CD4-positive, alpha-beta T cell treated with Interleukin-21 for 1 hour (primary cell): Measurements from ENCODE around the gene ACSL6.
A peak's percentile ranks its signal among the peaks of the same experiment; 100 is the strongest.

ENCODE experiments used
- DNase-seq: peaks from one replicate; pipeline ENCODE4 v3.0.0-alpha.2; 2020

ACSL6 gene

DNA sequence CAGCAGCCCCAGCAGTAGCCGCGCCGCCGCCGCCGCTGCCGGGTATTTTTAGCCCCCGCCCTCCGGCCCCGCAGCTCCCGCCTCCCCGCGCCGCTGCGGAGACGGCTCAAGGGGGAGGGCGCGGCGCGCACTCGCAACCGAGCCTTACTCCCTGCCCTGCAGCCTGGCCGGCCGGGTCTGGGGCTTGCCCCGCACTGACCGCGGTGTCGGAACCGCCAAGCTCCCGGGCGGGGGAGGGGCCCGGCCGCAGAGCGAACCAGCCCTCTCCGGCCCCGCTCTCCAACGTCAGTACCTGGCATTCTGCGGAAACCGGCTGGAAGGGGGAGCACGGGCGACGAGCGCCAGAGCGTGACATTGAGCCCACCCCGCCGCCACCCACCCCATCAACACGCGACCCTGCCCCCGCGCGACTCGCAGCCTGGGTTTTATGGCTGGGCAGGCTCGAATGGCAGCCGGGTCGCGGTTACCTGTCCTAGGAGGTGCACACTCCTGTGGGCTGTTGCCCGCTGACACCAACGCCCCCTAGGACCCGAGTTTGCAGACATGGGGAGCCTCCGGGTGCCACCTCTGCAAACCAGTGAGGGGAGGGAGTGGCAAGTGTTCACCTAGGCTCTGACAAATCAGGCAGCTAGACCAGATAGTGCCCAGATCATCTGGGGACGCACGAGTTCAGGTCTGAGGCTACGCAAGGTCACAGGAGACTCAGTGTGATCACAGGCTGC lies at the start of gene ACSL6:
Gene ACSL6, minus strand, starts transcription at position 37 of the 722 bp plus-strand sequence. CDS start 105 bp downstream, outside the sequence.
- peak; percentile 53 for DNase-seq

DNA sequence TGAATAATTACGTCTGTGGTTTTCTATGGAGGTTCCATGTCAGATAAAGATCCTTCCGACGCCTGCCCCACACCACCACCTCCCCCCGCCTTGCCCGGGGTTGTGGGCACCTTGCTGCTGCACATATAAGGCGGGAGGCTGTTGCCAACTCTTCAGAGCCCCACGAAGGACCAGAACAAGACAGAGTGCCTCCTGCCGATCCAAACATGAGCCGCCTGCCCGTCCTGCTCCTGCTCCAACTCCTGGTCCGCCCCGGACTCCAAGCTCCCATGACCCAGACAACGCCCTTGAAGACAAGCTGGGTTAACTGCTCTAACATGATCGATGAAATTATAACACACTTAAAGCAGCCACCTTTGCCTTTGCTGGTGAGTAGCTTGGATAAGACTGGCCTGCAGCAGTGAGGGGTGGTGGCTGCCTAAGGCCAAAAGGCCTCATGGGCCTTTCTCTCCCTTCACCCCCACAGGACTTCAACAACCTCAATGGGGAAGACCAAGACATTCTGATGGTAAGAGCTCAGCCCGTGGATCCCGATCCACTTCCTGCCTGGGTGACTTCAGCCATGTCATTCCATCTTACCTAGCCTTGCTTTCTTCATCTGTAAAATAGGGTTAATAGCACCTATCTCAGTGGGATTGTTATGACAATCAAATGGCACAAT lies 49.2 kb upstream of the ACSL6 start, which contains the start of gene IL3:
Gene IL3, plus strand, starts transcription at position 155 of the 661 bp plus-strand sequence. Its CDS starts 52 bp downstream, at position 207.
- DNase-seq = no peak

DNA sequence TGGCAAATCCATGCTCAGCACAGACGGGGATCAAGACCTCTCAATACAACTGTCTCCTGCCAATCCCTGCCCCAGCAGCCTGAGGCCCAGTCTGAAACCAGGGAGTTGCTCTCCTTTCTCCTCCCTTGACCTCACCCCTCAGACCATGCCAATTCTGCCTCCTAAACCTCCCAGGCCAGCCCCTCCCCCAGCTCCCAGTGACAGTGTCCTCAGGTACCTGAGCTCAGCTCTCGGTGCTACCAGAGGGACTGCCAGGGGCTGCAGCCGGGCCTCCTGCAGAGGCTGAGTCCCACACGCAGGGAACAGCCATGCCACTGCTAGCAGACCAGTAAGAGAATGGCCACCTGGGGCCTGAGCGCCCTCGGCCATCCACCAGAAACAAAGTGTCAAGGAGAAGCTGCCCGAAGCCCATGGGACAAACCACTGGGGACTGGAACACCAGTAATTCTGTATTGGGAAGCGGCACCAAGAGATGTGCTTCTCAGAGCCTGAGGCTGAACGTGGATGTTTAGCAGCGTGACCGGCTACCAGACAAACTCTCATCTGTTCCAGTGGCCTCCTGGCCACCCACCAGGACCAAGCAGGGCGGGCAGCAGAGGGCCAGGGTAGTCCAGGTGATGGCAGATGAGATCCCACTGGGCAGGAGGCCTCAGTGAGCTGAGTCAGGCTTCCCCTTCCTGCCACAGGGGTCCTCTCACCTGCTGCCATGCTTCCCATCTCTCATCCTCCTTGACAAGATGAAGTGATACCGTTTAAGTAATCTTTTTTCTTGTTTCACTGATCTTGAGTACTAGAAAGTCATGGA lies 48.4 kb upstream of the ACSL6 start:
- no peak for DNase-seq

DNA sequence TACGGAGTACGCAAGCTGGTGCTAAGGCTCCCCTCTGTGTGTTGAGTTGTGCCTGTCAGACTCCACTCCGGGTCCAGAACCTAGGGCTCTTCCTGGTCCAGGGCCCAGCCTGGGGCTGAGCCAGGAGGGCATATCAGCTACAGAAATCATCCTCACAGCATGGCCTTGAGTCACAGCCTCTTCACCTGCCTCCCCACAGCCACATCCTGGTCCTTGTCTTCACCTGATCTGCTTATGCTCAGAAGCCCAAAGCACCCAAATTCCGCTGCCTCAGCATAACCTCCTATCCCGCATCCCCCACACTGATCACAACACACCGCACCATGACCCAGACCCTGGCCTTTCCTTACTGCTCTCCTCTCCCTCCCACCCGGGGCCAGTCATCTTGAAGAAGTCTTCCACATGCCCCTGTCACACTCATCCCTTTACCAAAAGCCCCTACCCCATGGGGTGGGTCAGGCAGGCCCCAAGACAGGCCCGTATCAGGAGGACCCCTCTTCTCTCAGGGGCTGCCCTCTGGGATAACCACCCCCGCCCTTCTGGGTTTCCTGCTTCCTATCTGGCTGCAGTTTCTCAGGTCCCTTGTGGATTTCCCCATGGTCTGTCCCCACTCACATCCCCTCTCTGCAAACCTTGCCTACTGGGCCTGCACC lies 47.7 kb upstream of the ACSL6 start:
- peak; percentile 48 for DNase-seq

GRCh38 chr5:132058646-132059042 lies 47.2 kb upstream of the ACSL6 start:
- DNase-seq = no peak

DNA sequence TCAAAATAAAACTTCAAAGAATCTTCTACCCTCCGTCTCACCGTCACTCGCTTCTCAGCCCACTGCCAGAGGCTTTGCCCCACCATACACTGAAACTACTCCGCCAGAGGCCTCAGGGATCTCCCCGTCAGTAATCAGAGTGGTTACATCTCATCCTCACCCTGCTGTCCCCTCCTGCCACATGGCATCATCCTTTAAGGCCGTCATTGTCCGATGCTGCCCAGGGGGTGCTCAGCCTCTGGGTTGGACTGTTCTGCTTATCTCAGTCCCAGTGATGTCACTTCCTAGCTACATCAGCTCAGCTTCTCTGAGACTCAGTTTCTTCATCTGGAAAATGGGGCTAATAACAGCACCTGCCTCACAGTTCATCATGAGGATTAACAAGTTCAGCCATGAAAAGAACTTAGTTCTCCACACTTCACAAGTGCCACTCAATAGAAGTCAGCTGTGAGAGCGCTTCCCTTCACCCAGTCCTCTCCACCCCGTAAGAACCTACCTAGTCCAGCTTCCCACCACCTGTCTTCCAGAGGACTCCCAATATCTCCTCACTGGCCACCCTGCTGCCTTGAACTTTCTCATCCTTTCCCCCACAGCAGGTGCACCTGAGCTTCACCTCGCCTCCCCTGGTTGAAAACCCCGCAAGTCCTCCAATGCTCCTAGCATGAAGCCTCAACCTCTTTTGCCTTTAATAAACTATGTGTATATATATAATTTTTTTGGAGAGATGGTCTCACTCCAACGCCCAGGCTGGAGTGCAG lies 46.2 kb upstream of the ACSL6 start:
- DNase-seq = no peak

- DNase-seq = no peak
Measured at GRCh38 chr5:132056610-132057497, 45.4 kb upstream of the ACSL6 start.

GRCh38 chr5:132055808-132056609 lies 44.6 kb upstream of the ACSL6 start:
- peak; percentile 72 for DNase-seq

GRCh38 chr5:132055441-132055807 lies 44.0 kb upstream of the ACSL6 start:
- DNase-seq = no peak

DNA sequence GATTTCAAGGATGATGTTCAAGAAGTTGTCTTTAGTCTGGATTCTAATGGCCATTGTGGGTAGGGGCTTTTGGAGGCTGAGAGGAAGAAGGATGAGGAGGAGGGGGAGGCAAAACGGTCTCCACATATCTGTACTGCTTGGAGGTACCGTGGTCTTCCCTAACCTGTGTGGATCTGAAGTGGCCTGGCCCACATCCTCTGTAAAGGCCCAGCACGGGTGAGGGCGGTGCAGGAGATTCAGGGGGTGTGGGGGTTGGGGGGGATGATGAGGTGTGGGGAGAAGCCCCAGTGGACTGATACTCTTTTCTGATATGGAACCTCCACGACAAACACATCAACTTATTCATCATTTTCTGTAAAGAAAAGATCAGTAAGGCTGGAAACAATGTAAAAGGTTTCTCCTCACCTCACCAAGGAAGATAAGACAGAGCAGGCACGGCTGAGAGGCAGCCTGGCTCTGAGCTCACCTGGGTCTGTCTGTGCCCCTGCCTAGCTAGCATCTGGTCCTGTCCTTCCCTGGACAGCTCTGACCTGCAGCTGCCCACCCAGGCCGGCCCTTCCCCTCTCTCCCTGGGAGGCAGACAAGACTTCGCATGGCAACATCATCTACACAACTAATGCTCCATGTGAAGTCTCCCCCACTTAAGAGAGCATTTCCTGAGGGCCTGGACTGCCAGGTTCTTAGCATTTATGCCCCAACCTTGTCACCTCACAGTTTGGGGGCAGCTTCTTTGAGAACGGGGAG lies 43.4 kb upstream of the ACSL6 start:
- no peak for DNase-seq

GRCh38 chr5:132054031-132054696 lies 42.7 kb upstream of the ACSL6 start:
- DNase-seq = no peak

DNA sequence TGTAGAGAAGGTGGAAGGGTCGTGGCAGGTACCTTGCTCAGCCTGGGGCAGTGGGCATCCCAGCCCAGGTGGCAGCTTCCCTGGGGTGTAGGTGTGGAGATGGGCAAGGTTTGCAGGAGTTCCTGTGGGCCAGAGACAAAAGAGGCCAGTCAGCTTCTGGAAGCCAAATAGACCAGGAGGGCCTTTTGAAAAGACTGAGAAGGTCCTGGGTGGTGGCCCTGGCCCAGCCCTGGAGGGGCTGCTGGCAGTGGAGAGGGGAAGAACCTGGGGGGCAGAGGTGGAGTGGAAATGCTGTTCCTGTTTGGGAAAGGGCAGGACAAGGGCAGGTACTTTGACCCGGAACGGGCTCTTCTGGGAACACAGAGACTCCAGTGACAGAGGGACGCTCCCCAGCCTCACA lies 42.0 kb upstream of the ACSL6 start:
- DNase-seq = no peak

GRCh38 chr5:132052520-132052919 lies 41.1 kb upstream of the ACSL6 start:
- DNase-seq = no peak

GRCh38 chr5:132050661-132051552 lies 39.4 kb upstream of the ACSL6 start:
- no peak for DNase-seq

DNA sequence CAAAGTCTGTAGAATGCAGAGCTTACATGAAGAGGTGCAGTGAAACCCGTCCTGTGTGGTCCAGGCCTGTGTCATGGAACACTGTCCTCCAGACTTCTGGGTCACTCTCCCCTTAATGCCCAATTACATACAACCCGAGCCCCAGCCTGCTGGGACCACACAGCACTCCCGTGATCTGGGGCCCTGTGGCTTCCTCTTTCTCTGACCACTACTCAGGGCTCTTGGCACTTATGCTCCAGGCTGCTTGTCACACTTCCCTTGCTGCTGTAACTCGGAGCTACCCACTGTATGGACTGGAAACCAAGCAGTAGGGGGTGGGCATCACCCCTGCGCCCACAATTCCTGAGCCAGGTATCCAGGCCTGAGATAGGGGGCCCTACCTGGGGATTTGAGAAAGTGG lies 38.7 kb upstream of the ACSL6 start:
- no peak for DNase-seq

DNA sequence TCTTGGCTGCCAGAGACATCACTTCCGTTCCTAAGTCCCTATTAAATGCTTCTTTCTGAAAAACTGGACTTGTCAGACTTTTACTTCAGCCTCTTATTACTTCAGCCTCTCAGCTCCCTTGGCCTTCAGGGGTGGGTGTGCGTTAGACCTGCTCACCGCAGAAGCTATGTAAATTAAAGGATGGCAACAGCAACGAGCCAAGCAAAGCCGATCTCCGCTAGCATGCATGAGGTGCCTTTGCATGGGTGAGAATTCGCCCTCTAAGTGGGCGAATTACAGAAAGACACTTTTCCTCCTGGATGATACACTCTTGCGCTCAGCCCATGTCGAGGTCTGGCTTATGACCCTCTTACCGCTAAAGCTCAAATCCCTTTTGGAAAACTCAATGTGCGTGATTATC lies 38.1 kb upstream of the ACSL6 start:
- DNase-seq = no peak

GRCh38 chr5:132049093-132049492 lies 37.6 kb upstream of the ACSL6 start:
- no peak for DNase-seq

GRCh38 chr5:132046880-132047299 lies 35.4 kb upstream of the ACSL6 start:
- DNase-seq = no peak
